Fibroblast of lung (primary cell): Measurements from ENCODE around the gene ADNP. TPM values are rescaled to one million over a fixed set of nuclear protein-coding genes. Genes with fewer than 3 reads are reported as not detected.
A peak's percentile ranks its signal among the peaks of the same experiment; 100 is the strongest.

Source experiments
- DNase-seq, 2 donors: peaks; one replicate each; pipeline versions ENCODE4 v3.0.0 to v3.0.0-alpha.2; 2010; ENCODE audit warnings: low read depth in 2 of 2
- H2AFZ ChIP-seq: 2 replicates; pipeline ENCODE4 v1.5.1; 2012; ENCODE audit warnings: low read length, control low read depth, inconsistent platforms
- H3K27ac ChIP-seq: 2 replicates; pipeline ENCODE4 v1.5.1; 2011; ENCODE audit warnings: low read length, control low read depth; ENCODE audit not compliant: insufficient read depth
- H3K27me3 ChIP-seq: 2 replicates; pipeline ENCODE4 v1.5.1; 2011; ENCODE audit warnings: mild to moderate bottlenecking, low read length; ENCODE audit not compliant: control insufficient read depth, insufficient read depth
- H3K36me3 ChIP-seq: 2 replicates; pipeline ENCODE4 v1.5.1; 2011; ENCODE audit warnings: low read length; ENCODE audit not compliant: control insufficient read depth, insufficient read depth
- H3K4me1 ChIP-seq: 2 replicates; pipeline ENCODE4 v1.5.1; 2011; ENCODE audit warnings: low read length; ENCODE audit not compliant: control insufficient read depth, insufficient read depth; ENCODE audit errors: extremely low read depth
- H3K4me2 ChIP-seq: 2 replicates; pipeline ENCODE4 v1.5.1; 2011; ENCODE audit warnings: low read length, control low read depth; ENCODE audit not compliant: insufficient read depth; ENCODE audit errors: extremely low read depth
- H3K4me3 ChIP-seq, 4 experiments: fragments of 200-600 bp in 1 of 4; sonication (generic) in 1 of 4; replicated peaks in 1 of 4; 2 replicates each; pipeline ENCODE4 v1.5.1; 2011 to 2016; ENCODE audit warnings: low read length in 4 of 4, low read depth in 3 of 4, mild to moderate bottlenecking in 3 of 4, control low read depth in 2 of 4, inconsistent platforms in 1 of 4, mixed read lengths in 1 of 4; ENCODE audit not compliant: insufficient read depth in 1 of 4; ENCODE audit errors: control extremely low read depth in 1 of 4
- H3K79me2 ChIP-seq: 2 replicates; pipeline ENCODE4 v1.5.1; 2012; ENCODE audit warnings: mild to moderate bottlenecking, low read length, inconsistent platforms; ENCODE audit not compliant: control insufficient read depth, insufficient read depth
- H3K9ac ChIP-seq: 2 replicates; pipeline ENCODE4 v1.5.1; 2011; ENCODE audit warnings: mild to moderate bottlenecking, low read length, control low read depth; ENCODE audit not compliant: insufficient read depth
- H3K9me3 ChIP-seq: 2 replicates; pipeline ENCODE4 v1.5.1; 2012; ENCODE audit warnings: low read depth, low read length; ENCODE audit not compliant: control insufficient read depth, insufficient read depth
- H4K20me1 ChIP-seq: 2 replicates; pipeline ENCODE4 v1.5.1; 2011; ENCODE audit warnings: low read length; ENCODE audit not compliant: control insufficient read depth, insufficient read depth; ENCODE audit errors: extremely low read depth
- CTCF ChIP-seq, 2 donors: IDR thresholded peaks in 1 of 2; conservative IDR thresholded peaks in 1 of 2; 1 replicate in 1 of 2; 2 replicates in 1 of 2; pipeline ENCODE4 v1.5.1; 2011 to 2012; ENCODE audit warnings: low read length in 2 of 2, control low read depth in 1 of 2, inconsistent platforms in 1 of 2, low read depth in 1 of 2, mild to moderate bottlenecking in 1 of 2
- EZH2 ChIP-seq: IDR thresholded peaks from 2 replicates; pipeline ENCODE4 v1.5.1; 2012; ENCODE audit warnings: low read length, control low read depth, mild to moderate bottlenecking; ENCODE audit errors: missing control alignments
- polyA plus RNA-seq, 2 donors: library from polyadenylated mRNA; depleted of rRNA in 1 of 2; stranded (reverse) in 1 of 2; unstranded in 1 of 2; fragments of >200 nt; gene quantifications; 2 replicates each; pipeline ENCODE4 v1.2.1, GENCODE V29; 2011 to 2012; ENCODE audit warnings: missing spikeins in 1 of 2
- total RNA-seq: library from RNA; depleted of rRNA; stranded (reverse); fragments of >200 nt; gene quantifications from 2 replicates; pipeline ENCODE4 v1.2.1, GENCODE V29; 2014

ADNP gene
- total and polyA plus RNA-seq, 2 donors (not counting 1 experiment from before 2014, with no cell fraction given) = 25.7 to 40.0 TPM

GRCh38 chr20:50850721-50851286, 80.4 kb downstream of the ADNP start:
- no peaks in the 10 kb centered on the region for H3K79me2 ChIP-seq
- no peak overlapping the region for H3K9ac ChIP-seq
- no peak for DNase-seq
- no peaks in the 10 kb centered on the region for H4K20me1 ChIP-seq
- H3K9me3 ChIP-seq = no peaks in the 10 kb centered on the region
- peaks cover 5% of the 10 kb centered on the region for H3K4me1 ChIP-seq
- H3K4me2 ChIP-seq = no peak overlapping the region
- no peak overlapping the region for H3K4me3 ChIP-seq
- no peak overlapping the region for H2AFZ ChIP-seq
- TF ChIP-seq CTCF (conservative IDR thresholded peaks at IDR 0.05 in 1 of 2, IDR thresholded peaks at IDR 0.05 in 1 of 2; ENCODE audit: low read depth in 1 of 2, low read length in 2 of 2) = no peak
- TF ChIP-seq EZH2 = no peak
- no peaks in the 10 kb centered on the region for H3K27me3 ChIP-seq
- H3K27ac ChIP-seq = no peak overlapping the region
- no peaks in the 10 kb centered on the region for H3K36me3 ChIP-seq

GRCh38 chr20:50848846-50849673, 82.2 kb downstream of the ADNP start:
- Histone ChIP-seq H3K9me3 (no peaks in the 10 kb centered on the region), H3K4me1 (peaks cover 5% of the 10 kb centered on the region), H3K4me2 (peak overlapping the region; percentile 40), H3K27ac (no peak overlapping the region), H3K4me3 (no peak overlapping the region), H3K79me2 (no peaks in the 10 kb centered on the region), H3K36me3 (no peaks in the 10 kb centered on the region), H4K20me1 (no peaks in the 10 kb centered on the region), H3K27me3 (no peaks in the 10 kb centered on the region), H3K9ac (no peak overlapping the region), H2AFZ (no peak overlapping the region)
- no peak for TF ChIP-seq CTCF (conservative IDR thresholded peaks at IDR 0.05 in 1 of 2, IDR thresholded peaks at IDR 0.05 in 1 of 2; ENCODE audit: low read depth in 1 of 2, low read length in 2 of 2)
- TF ChIP-seq EZH2 = no peak
- no peak for DNase-seq

- H3K4me1 ChIP-seq = peaks cover 5% of the 10 kb centered on the region
- H3K9ac ChIP-seq = no peak overlapping the region
- peak in 1 of 2 donors; percentile 33 for DNase-seq
- no peaks in the 10 kb centered on the region for H3K79me2 ChIP-seq
- no peak overlapping the region for H3K4me3 ChIP-seq
- no peaks in the 10 kb centered on the region for H4K20me1 ChIP-seq
- H3K9me3 ChIP-seq = no peaks in the 10 kb centered on the region
- no peaks in the 10 kb centered on the region for H3K27me3 ChIP-seq
- H3K4me2 ChIP-seq = no peak overlapping the region
- H3K36me3 ChIP-seq = no peaks in the 10 kb centered on the region
- H3K27ac ChIP-seq = no peak overlapping the region
- no peak overlapping the region for H2AFZ ChIP-seq
- TF ChIP-seq CTCF (conservative IDR thresholded peaks at IDR 0.05 in 1 of 2, IDR thresholded peaks at IDR 0.05 in 1 of 2; ENCODE audit: low read depth in 1 of 2, low read length in 2 of 2) (no peak), EZH2 (no peak)
These were observed 82.9 kb downstream of the ADNP start for GRCh38 chr20:50848341-50848808.
